ENCODE data around the gene MPP7. TPM values are rescaled to one million over a fixed set of nuclear protein-coding genes. Genes with fewer than 3 reads are reported as not detected.

The MPP7 gene
- total RNA-seq, 1 donor from 2014 or later: 2.4 TPM

- no peak for TF ChIP-seq CTCF (IDR thresholded peaks at IDR 0.05; ENCODE audit: insufficient read depth, low read length, poor library complexity, severe bottlenecking)
- no peak for DNase-seq (ENCODE audit: low read depth)
- Histone ChIP-seq H3K4me3 (ENCODE audit: low read depth, low read length) (no peak overlapping the region), H3K27me3 (ENCODE audit: control insufficient read depth, insufficient read depth, low read length) (no peaks in the 10 kb centered on the region), H3K36me3 (ENCODE audit: control insufficient read depth, insufficient read depth, low read length) (no peaks in the 10 kb centered on the region)
Measured at GRCh38 chr10:28294809-28295208, 8.1 kb downstream of the MPP7 start.

- Histone ChIP-seq H3K27me3 (ENCODE audit: control insufficient read depth, insufficient read depth, low read length) (no peaks in the 10 kb centered on the region), H3K4me3 (ENCODE audit: low read depth, low read length) (no peak overlapping the region), H3K36me3 (ENCODE audit: control insufficient read depth, insufficient read depth, low read length) (no peaks in the 10 kb centered on the region)
- DNase-seq (ENCODE audit: low read depth): no peak
- no peak for TF ChIP-seq CTCF (IDR thresholded peaks at IDR 0.05; ENCODE audit: insufficient read depth, low read length, poor library complexity, severe bottlenecking)
Measured at GRCh38 chr10:28294169-28294532, 8.7 kb downstream of the MPP7 start.

GRCh38 chr10:28293236-28294168, 9.4 kb downstream of the MPP7 start:
- H3K36me3 ChIP-seq (ENCODE audit: control insufficient read depth, insufficient read depth, low read length): no peaks in the 10 kb centered on the region
- no peak for TF ChIP-seq CTCF (IDR thresholded peaks at IDR 0.05; ENCODE audit: insufficient read depth, low read length, poor library complexity, severe bottlenecking)
- H3K4me3 ChIP-seq (ENCODE audit: low read depth, low read length): no peak overlapping the region
- H3K27me3 ChIP-seq (ENCODE audit: control insufficient read depth, insufficient read depth, low read length): no peaks in the 10 kb centered on the region
- DNase-seq (ENCODE audit: low read depth): no peak

- no peak overlapping the region for H3K4me3 ChIP-seq (ENCODE audit: low read depth, low read length)
- DNase-seq (ENCODE audit: low read depth): peak; percentile 84
- no peaks in the 10 kb centered on the region for H3K27me3 ChIP-seq (ENCODE audit: control insufficient read depth, insufficient read depth, low read length)
- H3K36me3 ChIP-seq (ENCODE audit: control insufficient read depth, insufficient read depth, low read length): no peaks in the 10 kb centered on the region
- no peak for TF ChIP-seq CTCF (IDR thresholded peaks at IDR 0.05; ENCODE audit: insufficient read depth, low read length, poor library complexity, severe bottlenecking)
Measured at GRCh38 chr10:28291881-28292297, 11.0 kb downstream of the MPP7 start.

GRCh38 chr10:28285816-28286215, 17.0 kb downstream of the MPP7 start:
- H3K36me3 ChIP-seq (ENCODE audit: control insufficient read depth, insufficient read depth, low read length): no peaks in the 10 kb centered on the region
- H3K4me3 ChIP-seq (ENCODE audit: low read depth, low read length): no peak overlapping the region
- H3K27me3 ChIP-seq (ENCODE audit: control insufficient read depth, insufficient read depth, low read length): no peaks in the 10 kb centered on the region
- TF ChIP-seq CTCF (IDR thresholded peaks at IDR 0.05; ENCODE audit: insufficient read depth, low read length, poor library complexity, severe bottlenecking): no peak
- no peak for DNase-seq (ENCODE audit: low read depth)

GRCh38 chr10:28284126-28284525, 18.7 kb downstream of the MPP7 start:
- no peaks in the 10 kb centered on the region for H3K27me3 ChIP-seq (ENCODE audit: control insufficient read depth, insufficient read depth, low read length)
- DNase-seq (ENCODE audit: low read depth): no peak
- TF ChIP-seq CTCF (IDR thresholded peaks at IDR 0.05; ENCODE audit: insufficient read depth, low read length, poor library complexity, severe bottlenecking): no peak
- H3K4me3 ChIP-seq (ENCODE audit: low read depth, low read length): no peak overlapping the region
- no peaks in the 10 kb centered on the region for H3K36me3 ChIP-seq (ENCODE audit: control insufficient read depth, insufficient read depth, low read length)

All from kidney epithelial cell (primary cell).